ENCODE data around the gene IRX5. TPM values are rescaled to one million over a fixed set of nuclear protein-coding genes. Genes with fewer than 3 reads are reported as not detected.

The IRX5 gene
- 5.0 TPM for polyA plus RNA-seq (2013, experiment 1 of 2; ENCODE audit: insufficient read length)
- 3.0 TPM for polyA plus RNA-seq (2013, experiment 2 of 2; ENCODE audit: insufficient read length)

GRCh38 chr16:54930005-54930868 is at the start of gene IRX5:
IRX5 (plus strand) TSS chr16:54930865; CDS start chr16:54931199, 334 bp downstream.
- peak; percentile 98 for DNase-seq

- DNase-seq = no peak
Measured at GRCh38 chr16:54882556-54882955, 48.1 kb upstream of the IRX5 start.

GRCh38 chr16:54883358-54883757 is 47.3 kb upstream of the IRX5 start:
- no peak for DNase-seq

GRCh38 chr16:54886078-54886477 is 44.6 kb upstream of the IRX5 start:
- no peak for DNase-seq

DNA sequence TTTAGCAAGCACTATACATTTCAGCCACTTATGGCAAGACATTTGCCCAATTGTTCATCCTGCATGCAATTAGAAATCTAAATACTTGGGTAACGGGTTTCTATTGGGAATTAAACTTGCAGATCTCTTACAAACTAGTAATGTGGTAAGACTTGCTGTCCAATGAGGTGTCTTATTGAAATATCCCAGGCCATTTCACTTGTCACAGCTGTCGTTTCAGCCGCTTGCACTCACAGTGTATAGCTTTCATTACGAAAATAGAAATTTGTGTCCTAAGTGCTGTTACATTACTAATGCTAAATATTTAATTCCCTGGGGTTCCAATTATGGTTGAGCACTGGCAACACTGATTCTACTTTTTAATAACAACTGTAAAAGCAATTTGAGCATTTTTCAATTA is 40.3 kb upstream of the IRX5 start:
- DNase-seq = no peak

DNA sequence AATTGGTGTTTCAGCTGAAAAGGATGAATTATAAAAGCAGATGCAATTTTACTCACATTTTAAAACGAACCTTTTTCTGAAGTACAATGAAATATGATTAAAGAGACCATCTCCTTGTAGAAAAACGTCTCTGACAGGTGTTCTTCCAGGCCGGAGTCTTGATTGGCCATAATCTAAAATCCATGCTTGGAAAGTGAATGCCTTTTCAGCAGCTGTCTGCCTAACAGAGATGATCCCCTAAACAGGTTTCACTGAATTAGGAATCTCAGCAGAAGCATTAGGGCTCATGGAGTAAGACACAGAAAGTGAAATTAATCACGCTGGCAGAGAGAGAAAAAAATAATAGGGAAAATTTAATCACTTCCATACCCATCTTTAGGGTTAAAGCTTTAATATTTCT is 39.3 kb upstream of the IRX5 start:
- no peak for DNase-seq

DNA sequence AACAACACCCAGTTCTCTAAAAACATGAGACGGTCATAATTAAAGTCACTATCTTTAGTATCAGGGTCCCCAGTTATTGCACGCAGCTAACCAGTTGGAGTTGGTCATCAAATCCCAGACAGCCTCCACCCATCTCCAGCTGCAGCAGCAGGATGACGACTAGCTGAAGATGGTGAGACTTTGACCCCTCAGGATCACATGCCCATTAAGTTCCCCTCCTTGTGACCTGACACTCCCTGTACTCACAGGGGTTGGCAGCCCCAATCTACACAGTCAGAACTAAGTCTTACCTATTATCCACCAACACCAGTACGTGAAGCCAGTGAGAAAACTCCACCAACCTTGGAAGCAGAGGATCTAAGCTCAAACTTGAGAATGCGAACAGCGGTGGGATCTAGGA is 37.7 kb upstream of the IRX5 start:
- no peak for DNase-seq

GRCh38 chr16:54897930-54898329 is 32.7 kb upstream of the IRX5 start:
- DNase-seq = no peak

DNA sequence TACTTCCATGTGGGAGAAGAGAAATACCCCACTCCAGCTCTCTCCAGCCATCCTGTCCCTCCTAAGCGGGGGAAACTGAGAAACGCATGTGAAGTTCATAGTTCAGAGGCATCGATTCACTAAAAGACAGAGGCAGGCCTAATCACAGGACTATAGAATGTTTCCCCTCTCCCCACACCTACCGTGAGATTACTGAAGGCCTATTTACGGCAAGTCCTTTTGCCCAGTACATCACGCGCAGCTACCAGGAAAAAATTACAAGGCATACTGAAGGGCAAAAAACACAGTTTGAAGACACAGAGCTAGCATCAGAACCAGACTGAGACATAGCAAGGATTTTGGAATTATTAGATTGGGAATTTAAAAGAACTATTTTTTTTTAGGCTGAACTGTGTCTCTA is 29.1 kb upstream of the IRX5 start:
- no peak for DNase-seq

- DNase-seq = no peak
Measured at GRCh38 chr16:54903047-54903446, 27.6 kb upstream of the IRX5 start.

- no peak for DNase-seq
Measured at GRCh38 chr16:54911079-54911478, 19.6 kb upstream of the IRX5 start.

DNA sequence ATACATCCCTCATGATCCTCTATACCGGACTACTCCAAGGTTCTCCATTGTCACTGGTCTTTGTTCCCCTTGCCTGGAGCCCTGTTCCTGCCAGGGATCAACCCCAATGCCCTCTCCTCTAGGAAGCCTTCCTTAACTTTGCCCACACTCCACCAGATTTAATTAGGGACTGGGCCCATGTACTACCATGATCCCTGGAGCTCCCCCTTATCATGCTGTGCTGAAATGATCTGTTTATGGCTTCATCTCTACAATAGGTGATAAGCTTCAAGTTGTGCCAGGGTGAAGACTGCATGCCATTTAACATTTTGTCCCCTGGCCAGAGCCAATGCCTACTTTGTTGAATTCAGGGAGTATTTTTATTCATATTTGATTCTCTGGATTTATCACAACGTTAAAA is 17.9 kb upstream of the IRX5 start:
- no peak for DNase-seq

DNA sequence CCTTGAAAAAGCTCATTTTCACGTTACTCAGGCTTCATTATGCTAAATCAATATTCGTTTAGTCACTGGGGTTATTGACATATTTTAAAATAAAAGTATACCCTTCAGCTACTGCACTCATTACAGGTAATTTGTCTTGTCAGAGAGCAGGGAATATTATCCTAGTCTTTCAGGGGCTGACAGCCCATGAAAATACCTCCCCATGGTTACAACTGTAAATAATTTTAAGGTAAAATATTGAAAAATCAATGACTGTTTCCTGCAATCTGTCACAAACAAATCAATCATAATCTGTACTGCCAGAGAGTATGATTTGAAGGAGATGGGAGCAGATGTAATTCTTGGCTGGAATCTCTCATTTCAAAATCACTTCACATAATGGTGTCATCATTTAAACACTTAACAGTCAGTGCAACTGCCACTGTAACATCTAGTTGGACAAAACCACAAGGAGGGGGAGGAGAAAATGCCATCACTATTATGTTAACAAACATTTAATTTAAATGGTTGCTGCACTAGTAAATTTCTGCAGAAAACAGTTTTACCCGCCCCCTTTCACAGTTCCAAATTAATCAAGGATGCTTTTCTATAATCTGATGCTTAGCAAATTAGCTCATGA is 9.3 kb upstream of the IRX5 start:
- DNase-seq = peak; percentile 57

- DNase-seq = no peak
Measured at GRCh38 chr16:54923055-54923473, 7.6 kb upstream of the IRX5 start.

GRCh38 chr16:54923988-54924387 is 6.7 kb upstream of the IRX5 start:
- peak; percentile 42 for DNase-seq

- DNase-seq = peak; percentile 89
Measured at GRCh38 chr16:54926166-54926838, 4.4 kb upstream of the IRX5 start.

DNA sequence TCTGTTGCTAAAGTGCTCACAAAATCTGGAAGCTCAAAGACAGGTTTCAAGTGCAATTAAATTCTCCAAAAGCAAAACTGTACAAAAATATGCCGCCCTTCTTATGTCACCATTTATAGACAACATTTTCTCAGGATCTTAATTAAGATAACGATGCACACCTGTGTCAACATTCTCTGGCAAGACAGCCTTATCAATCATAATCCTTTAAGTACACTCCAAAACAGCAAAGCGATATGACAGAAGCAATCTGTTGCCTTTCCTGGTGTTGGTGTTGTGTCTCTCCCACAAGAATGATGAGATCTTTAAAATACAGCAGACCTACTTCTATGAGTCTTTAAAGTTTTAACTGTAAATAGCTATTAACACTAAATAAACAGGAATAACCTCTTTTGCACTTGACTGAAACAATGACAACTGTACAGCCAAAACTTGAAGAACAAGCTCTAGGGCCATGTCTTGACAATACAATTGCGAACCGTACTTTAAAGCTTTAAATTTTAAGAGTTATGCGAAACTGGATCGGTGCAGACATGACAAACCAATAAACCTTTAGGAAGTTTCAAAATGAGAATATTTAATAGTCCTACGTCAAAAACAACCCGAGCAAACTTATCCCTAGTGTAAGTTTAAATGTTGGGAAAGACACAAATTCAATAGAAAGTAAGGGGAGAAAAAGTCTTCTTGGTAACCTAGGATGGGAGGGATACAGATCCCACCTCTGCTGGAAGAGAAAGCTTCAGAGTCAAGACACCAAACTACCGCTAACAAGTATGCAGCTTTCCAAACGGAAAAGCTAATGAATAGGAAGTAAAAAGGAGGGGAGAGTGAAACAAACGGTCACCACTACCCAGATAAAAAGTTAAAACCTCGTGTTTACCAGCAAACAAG is 3.3 kb upstream of the IRX5 start:
- peak; percentile 12 for DNase-seq

DNA sequence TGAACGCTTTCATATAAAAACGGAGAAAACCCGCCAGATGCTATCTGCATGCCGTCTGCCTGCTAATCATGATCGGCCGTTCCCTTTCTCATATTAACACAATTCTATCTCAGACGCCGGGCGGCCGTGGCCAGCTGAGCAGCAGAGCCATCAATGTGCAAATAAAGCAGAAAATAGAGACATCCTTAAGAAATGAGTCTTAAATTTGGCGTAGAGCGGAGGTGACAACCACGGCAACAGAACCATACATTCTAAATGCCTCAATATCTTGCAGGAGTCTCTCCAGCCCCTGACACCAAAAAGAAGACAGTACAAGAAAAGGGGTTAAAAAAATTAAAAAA is 2.7 kb upstream of the IRX5 start:
- DNase-seq = peak; percentile 48

- peak; percentile 74 for DNase-seq
Measured at GRCh38 chr16:54928411-54929089, 2.1 kb upstream of the IRX5 start.

DNA sequence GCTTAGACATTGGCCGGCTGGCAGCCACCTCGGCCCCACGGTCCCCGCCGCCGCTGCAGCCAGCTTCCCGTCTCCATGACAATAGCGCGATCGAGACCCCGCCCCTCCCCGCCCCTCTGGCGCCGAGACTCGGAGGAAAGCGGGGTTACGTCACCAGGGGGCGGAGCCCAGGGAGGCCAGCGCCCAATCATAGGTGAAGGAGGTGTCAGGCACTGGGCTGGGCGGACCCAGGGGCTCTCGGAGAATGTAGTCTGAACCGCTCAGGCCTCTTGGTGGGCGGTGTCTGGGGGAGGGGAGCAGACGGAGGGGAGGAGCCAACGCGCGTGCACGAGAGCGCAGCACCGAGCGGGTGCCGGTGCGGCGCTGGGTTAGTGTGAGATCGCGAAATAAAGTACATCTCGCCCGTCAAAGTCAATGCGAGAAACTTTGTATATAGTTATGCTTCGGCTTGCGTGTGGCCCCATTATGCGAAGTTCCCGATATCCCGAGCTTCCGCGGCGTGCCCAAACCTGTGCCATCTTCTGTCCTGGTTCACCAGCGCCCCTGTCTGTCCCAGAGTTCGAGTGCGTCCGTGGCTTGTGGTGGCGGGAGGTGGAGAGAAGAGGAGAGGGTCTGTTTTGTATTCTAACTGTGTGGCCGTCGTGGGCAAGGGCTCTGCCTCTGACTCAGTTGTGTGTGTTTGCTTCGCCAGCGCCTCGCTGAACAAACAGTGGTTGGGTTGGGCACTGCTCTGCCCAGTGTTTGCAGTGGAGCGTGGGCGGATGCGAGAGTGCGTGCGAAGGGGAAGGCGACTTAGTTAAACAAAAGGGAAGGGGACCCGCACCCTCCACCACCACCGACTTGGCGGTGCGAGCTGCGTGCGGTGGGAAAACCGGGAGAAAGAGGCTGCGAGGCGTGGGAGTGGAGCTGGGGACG is 1.3 kb upstream of the IRX5 start:
- DNase-seq = peak; percentile 99

GRCh38 chr16:54930869-54931119 is 129 bp downstream of the IRX5 start:
- DNase-seq = no peak

All from fibroblast of skin of back (primary cell).